HEK293 (cell line): ENCODE results near the gene BEND3.

Experiments
- BCL11A ChIP-seq: fragments of 450-650 bp; formaldehyde crosslinking; IDR thresholded peaks from 2 replicates; pipeline ENCODE4 v1.5.1; 2016; ENCODE audit warnings: low read depth, missing biosample characterization, missing genetic modification characterization
- CTCF ChIP-seq: fragments of 450-650 bp; formaldehyde crosslinking; IDR thresholded peaks from 2 replicates; pipeline ENCODE4 v1.5.1; 2016; ENCODE audit warnings: missing biosample characterization, missing genetic modification characterization
- MZF1 ChIP-seq: fragments of 450-650 bp; formaldehyde crosslinking; IDR thresholded peaks from 2 replicates; pipeline ENCODE4 v1.5.1; 2017; ENCODE audit warnings: missing biosample characterization, missing genetic modification characterization, borderline replicate concordance
- PRDM4 ChIP-seq: fragments of 450-650 bp; formaldehyde crosslinking; IDR thresholded peaks from 2 replicates; pipeline ENCODE4 v1.5.1; 2017; ENCODE audit warnings: missing biosample characterization, missing genetic modification characterization
- YY1 ChIP-seq: fragments of 450-650 bp; formaldehyde crosslinking; IDR thresholded peaks from 2 replicates; pipeline ENCODE4 v1.5.1; 2018; ENCODE audit warnings: missing biosample characterization, missing genetic modification characterization
- ZBTB21 ChIP-seq: fragments of 450-650 bp; formaldehyde crosslinking; IDR thresholded peaks from 2 replicates; pipeline ENCODE4 v1.5.1; 2017; ENCODE audit warnings: missing biosample characterization, missing genetic modification characterization
- ZNF121 ChIP-seq: fragments of 450-650 bp; formaldehyde crosslinking; IDR thresholded peaks from 2 replicates; pipeline ENCODE4 v1.5.1; 2016; ENCODE audit warnings: missing biosample characterization, missing genetic modification characterization
- ZNF211 ChIP-seq: fragments of 450-650 bp; formaldehyde crosslinking; IDR thresholded peaks from 2 replicates; pipeline ENCODE4 v1.5.1; 2016; ENCODE audit warnings: low read depth, missing biosample characterization, missing genetic modification characterization
- ZNF324 ChIP-seq: fragments of 450-650 bp; formaldehyde crosslinking; IDR thresholded peaks from 2 replicates; pipeline ENCODE4 v1.5.1; 2016; ENCODE audit warnings: missing biosample characterization, missing genetic modification characterization
- ZNF776 ChIP-seq: fragments of 450-650 bp; formaldehyde crosslinking; IDR thresholded peaks from 2 replicates; pipeline ENCODE4 v1.5.0; 2017; ENCODE audit warnings: missing biosample characterization, missing genetic modification characterization, borderline replicate concordance
- ZNF837 ChIP-seq: fragments of 450-650 bp; formaldehyde crosslinking; IDR thresholded peaks from 2 replicates; pipeline ENCODE4 v1.5.1; 2016; ENCODE audit warnings: missing biosample characterization, missing genetic modification characterization

- TF ChIP-seq BCL11A (tag by site-specific recombination) (no peak), MZF1 (tag by site-specific recombination) (no peak), ZNF211 (tag by site-specific recombination) (no peak), ZNF776 (no peak), CTCF (tag by site-specific recombination) (no peak), YY1 (tag by site-specific recombination) (no peak), ZNF837 (tag by site-specific recombination) (no peak), ZBTB21 (tag by site-specific recombination) (no peak), PRDM4 (no peak), ZNF121 (tag by site-specific recombination) (no peak), ZNF324 (no peak)
Observed at GRCh38 chr6:107128175-107128574, 12.9 kb upstream of the BEND3 start.
